ENCODE results near the gene NHERF1.

- TF ChIP-seq, protein P1, sequence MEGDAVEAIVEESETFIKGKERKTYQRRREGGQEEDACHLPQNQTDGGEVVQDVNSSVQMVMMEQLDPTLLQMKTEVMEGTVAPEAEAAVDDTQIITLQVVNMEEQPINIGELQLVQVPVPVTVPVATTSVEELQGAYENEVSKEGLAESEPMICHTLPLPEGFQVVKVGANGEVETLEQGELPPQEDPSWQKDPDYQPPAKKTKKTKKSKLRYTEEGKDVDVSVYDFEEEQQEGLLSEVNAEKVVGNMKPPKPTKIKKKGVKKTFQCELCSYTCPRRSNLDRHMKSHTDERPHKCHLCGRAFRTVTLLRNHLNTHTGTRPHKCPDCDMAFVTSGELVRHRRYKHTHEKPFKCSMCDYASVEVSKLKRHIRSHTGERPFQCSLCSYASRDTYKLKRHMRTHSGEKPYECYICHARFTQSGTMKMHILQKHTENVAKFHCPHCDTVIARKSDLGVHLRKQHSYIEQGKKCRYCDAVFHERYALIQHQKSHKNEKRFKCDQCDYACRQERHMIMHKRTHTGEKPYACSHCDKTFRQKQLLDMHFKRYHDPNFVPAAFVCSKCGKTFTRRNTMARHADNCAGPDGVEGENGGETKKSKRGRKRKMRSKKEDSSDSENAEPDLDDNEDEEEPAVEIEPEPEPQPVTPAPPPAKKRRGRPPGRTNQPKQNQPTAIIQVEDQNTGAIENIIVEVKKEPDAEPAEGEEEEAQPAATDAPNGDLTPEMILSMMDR (IDR thresholded peaks at IDR 0.05): no peak
- no peak for TF ChIP-seq POLR2A (IDR thresholded peaks at IDR 0.05)
These were observed 44.2 kb downstream of the NHERF1 start for GRCh38 chr17:74792586-74793105.

Data from prostate gland (tissue), 2 donors.